ENCODE results near the gene CFAP92. TPM values are rescaled to one million over a fixed set of nuclear protein-coding genes. Genes with fewer than 3 reads are reported as not detected.
A peak's percentile ranks its signal among the peaks of the same experiment; 100 is the strongest.
"Not testable (repeated sequence)": the region's sequence is repeated elsewhere in the genome, so short reads cannot be mapped to it uniquely, and the experiment has no call there.

The CFAP92 gene
- polyA plus RNA-seq, 1 donor: 1.1 TPM

GRCh38 chr3:128942161-128942952, 51.5 kb downstream of the CFAP92 start:
- no peak for DNase-seq (ENCODE audit: low read depth)

- DNase-seq (ENCODE audit: low read depth): no peak
Measured at GRCh38 chr3:128940252-128940651, 53.6 kb downstream of the CFAP92 start.

GRCh38 chr3:128936341-128936740, 57.5 kb downstream of the CFAP92 start:
- DNase-seq (ENCODE audit: low read depth): no peak

- no peak for DNase-seq (ENCODE audit: low read depth)
Measured at GRCh38 chr3:128935922-128936321, 58.0 kb downstream of the CFAP92 start.

- DNase-seq (ENCODE audit: low read depth): no peak
Measured at GRCh38 chr3:128933922-128934253, 60.0 kb downstream of the CFAP92 start.

GRCh38 chr3:128933213-128933921, 60.5 kb downstream of the CFAP92 start:
- no peak for DNase-seq (ENCODE audit: low read depth)

- no peak for DNase-seq (ENCODE audit: low read depth)
Measured at GRCh38 chr3:128932516-128933212, 61.2 kb downstream of the CFAP92 start.

GRCh38 chr3:128931046-128931445, 62.8 kb downstream of the CFAP92 start:
- no peak for DNase-seq (ENCODE audit: low read depth)

GRCh38 chr3:128929364-128929763, 64.5 kb downstream of the CFAP92 start:
- DNase-seq (ENCODE audit: low read depth): no peak

- not testable (repeated sequence) for DNase-seq (ENCODE audit: low read depth)
Measured at GRCh38 chr3:128923986-128924385, 69.9 kb downstream of the CFAP92 start.

GRCh38 chr3:128923576-128923975, 70.3 kb downstream of the CFAP92 start:
- no peak for DNase-seq (ENCODE audit: low read depth)

- DNase-seq (ENCODE audit: low read depth): no peak
Measured at GRCh38 chr3:128922804-128923459, 70.9 kb downstream of the CFAP92 start.

GRCh38 chr3:128919988-128920387, 73.9 kb downstream of the CFAP92 start:
- DNase-seq (ENCODE audit: low read depth): no peak

GRCh38 chr3:128917291-128917690, 76.6 kb downstream of the CFAP92 start:
- DNase-seq (ENCODE audit: low read depth): peak; percentile 1

- DNase-seq (ENCODE audit: low read depth): no peak
Measured at GRCh38 chr3:128914966-128915645, 78.8 kb downstream of the CFAP92 start.

- DNase-seq (ENCODE audit: low read depth): no peak
Measured at GRCh38 chr3:128911911-128912310, 82.0 kb downstream of the CFAP92 start.

- no peak for DNase-seq (ENCODE audit: low read depth)
Measured at GRCh38 chr3:128910006-128910405, 83.9 kb downstream of the CFAP92 start.

- DNase-seq (ENCODE audit: low read depth): no peak
Measured at GRCh38 chr3:128908951-128909350, 84.9 kb downstream of the CFAP92 start.

- no peak for DNase-seq (ENCODE audit: low read depth)
Measured at GRCh38 chr3:128907706-128908445, 86.0 kb downstream of the CFAP92 start.

- DNase-seq (ENCODE audit: low read depth): no peak
Measured at GRCh38 chr3:128906804-128907525, 86.9 kb downstream of the CFAP92 start.
